HL-60 (cell line): ENCODE results near the gene PTGES3.
A peak's percentile ranks its signal among the peaks of the same experiment; 100 is the strongest.

Experiments
- CTCF ChIP-seq: IDR thresholded peaks from one replicate; pipeline ENCODE4 v1.5.1; 2011; ENCODE audit warnings: low read length, control low read depth, inconsistent platforms; ENCODE audit not compliant: insufficient read depth
- GABPA ChIP-seq: IDR thresholded peaks from 2 replicates; pipeline ENCODE4 v1.6.1; 2012; ENCODE audit warnings: low read depth
- POLR2AphosphoS5 ChIP-seq: IDR thresholded peaks from 2 replicates; pipeline ENCODE4 v1.6.1; 2012; ENCODE audit warnings: low read depth
- SPI1 ChIP-seq: IDR thresholded peaks from 2 replicates; pipeline ENCODE4 v1.6.1; 2012; ENCODE audit warnings: low read depth, mild to moderate bottlenecking, borderline replicate concordance
- TF ChIP-seq, protein P1 (sequence below): IDR thresholded peaks from 2 replicates; pipeline ENCODE4 v1.6.1; 2012; ENCODE audit warnings: low read depth; ENCODE audit not compliant: insufficient replicate concordance

DNA sequence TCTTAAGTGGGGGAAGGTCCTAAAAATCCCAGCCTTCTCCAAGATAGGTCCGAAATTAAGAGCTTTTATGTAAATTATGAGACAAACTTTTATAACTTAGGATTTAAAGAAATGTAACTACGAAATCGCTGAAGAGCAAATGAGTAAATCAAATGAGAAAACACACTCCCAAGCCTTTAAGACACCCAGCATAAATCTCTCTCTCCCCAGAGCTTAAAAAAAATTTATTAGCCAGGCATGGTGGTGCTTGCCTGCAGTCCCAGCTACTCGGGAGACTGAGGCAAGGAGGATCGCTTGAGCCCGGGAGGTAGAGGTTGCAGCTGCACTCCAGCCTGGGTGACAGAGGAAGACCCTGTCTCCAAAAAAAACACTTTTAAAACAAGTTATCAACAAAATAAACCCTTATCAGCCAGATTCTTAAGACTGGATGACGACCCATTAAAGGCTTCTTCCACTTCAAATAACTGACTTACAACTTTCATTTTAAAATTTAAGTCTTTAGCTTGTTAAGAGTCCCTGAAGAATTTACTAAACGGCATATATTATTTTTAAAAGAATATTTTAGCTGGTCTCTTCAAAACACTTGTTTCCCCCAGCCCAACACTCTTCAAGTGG lies 3.2 kb downstream of the PTGES3 start:
- no peak for TF ChIP-seq CTCF
- 0 out of 2 replicates have a peak, but pooled peaks have one; percentile 6 for TF ChIP-seq POLR2AphosphoS5
- TF ChIP-seq, protein P1, sequence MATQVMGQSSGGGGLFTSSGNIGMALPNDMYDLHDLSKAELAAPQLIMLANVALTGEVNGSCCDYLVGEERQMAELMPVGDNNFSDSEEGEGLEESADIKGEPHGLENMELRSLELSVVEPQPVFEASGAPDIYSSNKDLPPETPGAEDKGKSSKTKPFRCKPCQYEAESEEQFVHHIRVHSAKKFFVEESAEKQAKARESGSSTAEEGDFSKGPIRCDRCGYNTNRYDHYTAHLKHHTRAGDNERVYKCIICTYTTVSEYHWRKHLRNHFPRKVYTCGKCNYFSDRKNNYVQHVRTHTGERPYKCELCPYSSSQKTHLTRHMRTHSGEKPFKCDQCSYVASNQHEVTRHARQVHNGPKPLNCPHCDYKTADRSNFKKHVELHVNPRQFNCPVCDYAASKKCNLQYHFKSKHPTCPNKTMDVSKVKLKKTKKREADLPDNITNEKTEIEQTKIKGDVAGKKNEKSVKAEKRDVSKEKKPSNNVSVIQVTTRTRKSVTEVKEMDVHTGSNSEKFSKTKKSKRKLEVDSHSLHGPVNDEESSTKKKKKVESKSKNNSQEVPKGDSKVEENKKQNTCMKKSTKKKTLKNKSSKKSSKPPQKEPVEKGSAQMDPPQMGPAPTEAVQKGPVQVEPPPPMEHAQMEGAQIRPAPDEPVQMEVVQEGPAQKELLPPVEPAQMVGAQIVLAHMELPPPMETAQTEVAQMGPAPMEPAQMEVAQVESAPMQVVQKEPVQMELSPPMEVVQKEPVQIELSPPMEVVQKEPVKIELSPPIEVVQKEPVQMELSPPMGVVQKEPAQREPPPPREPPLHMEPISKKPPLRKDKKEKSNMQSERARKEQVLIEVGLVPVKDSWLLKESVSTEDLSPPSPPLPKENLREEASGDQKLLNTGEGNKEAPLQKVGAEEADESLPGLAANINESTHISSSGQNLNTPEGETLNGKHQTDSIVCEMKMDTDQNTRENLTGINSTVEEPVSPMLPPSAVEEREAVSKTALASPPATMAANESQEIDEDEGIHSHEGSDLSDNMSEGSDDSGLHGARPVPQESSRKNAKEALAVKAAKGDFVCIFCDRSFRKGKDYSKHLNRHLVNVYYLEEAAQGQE: no peak
- no peak for TF ChIP-seq SPI1
- TF ChIP-seq GABPA: no peak
